Keratinocyte (primary cell): ENCODE results near the gene ABCC11. TPM values are rescaled to one million over a fixed set of nuclear protein-coding genes. Genes with fewer than 3 reads are reported as not detected.

Source experiments
- DNase-seq: peaks from one replicate; pipeline ENCODE4 v3.0.0-alpha.2; 2011; ENCODE audit warnings: low read depth, missing footprints, low spot score
- FAIRE-seq: peaks from 2 replicates; lab custom pipeline; 2011; peaks lifted over from hg19 to GRCh38; lab: Jason Lieb, UNC
- H2AFZ ChIP-seq: 2 replicates; pipeline ENCODE4 v1.6.0; 2012; ENCODE audit warnings: low read length, control low read depth, inconsistent platforms; ENCODE audit not compliant: control insufficient read depth
- H3K27ac ChIP-seq: 2 replicates; pipeline ENCODE4 v1.5.1; 2011; ENCODE audit warnings: low read length; ENCODE audit not compliant: control insufficient read depth, insufficient read depth
- H3K27me3 ChIP-seq: 3 replicates; pipeline ENCODE4 v1.6.0; 2011; ENCODE audit warnings: low read length; ENCODE audit not compliant: control insufficient read depth, insufficient read depth; ENCODE audit errors: extremely low read depth
- H3K36me3 ChIP-seq, 2 experiments: 2 replicates in 1 of 2; 3 replicates in 1 of 2; pipeline ENCODE4 v1.5.1; 2011; ENCODE audit warnings: low read length in 2 of 2, mild to moderate bottlenecking in 1 of 2; ENCODE audit not compliant: control insufficient read depth in 2 of 2, insufficient read depth in 2 of 2; ENCODE audit errors: extremely low read depth in 1 of 2
- H3K4me1 ChIP-seq: 3 replicates; pipeline ENCODE4 v1.5.1; 2011; ENCODE audit warnings: low read length; ENCODE audit not compliant: control insufficient read depth, insufficient read depth; ENCODE audit errors: extremely low read depth
- H3K4me2 ChIP-seq: 3 replicates; pipeline ENCODE4 v1.6.0; 2011; ENCODE audit warnings: low read depth, low read length; ENCODE audit not compliant: control insufficient read depth, insufficient read depth; ENCODE audit errors: extremely low read depth
- H3K4me3 ChIP-seq, 3 experiments: fragments of 200-600 bp in 1 of 3; sonication (generic) in 1 of 3; 2 replicates in 2 of 3; 3 replicates in 1 of 3; pipeline ENCODE4 v1.5.1; 2011 to 2016; ENCODE audit warnings: low read length in 3 of 3, mild to moderate bottlenecking in 3 of 3, control low read depth in 2 of 3, inconsistent platforms in 1 of 3, low read depth in 1 of 3, mixed read lengths in 1 of 3, mixed run types in 1 of 3, moderate library complexity in 1 of 3; ENCODE audit not compliant: control insufficient read depth in 2 of 3, insufficient read depth in 2 of 3; ENCODE audit errors: extremely low read depth in 1 of 3
- H3K79me2 ChIP-seq: 2 replicates; pipeline ENCODE4 v1.6.0; 2012; ENCODE audit warnings: low read length; ENCODE audit not compliant: control insufficient read depth, insufficient read depth
- H3K9ac ChIP-seq: 3 replicates; pipeline ENCODE4 v1.6.0; 2011; ENCODE audit warnings: low read length; ENCODE audit not compliant: control insufficient read depth, insufficient read depth; ENCODE audit errors: extremely low read depth
- H3K9me1 ChIP-seq: 3 replicates; pipeline ENCODE4 v1.6.0; 2011; ENCODE audit warnings: low read length; ENCODE audit not compliant: control insufficient read depth, insufficient read depth; ENCODE audit errors: extremely low read depth
- H3K9me3 ChIP-seq: 2 replicates; pipeline ENCODE4 v1.5.1; 2012; ENCODE audit warnings: low read depth, low read length; ENCODE audit not compliant: control insufficient read depth
- H4K20me1 ChIP-seq: 3 replicates; pipeline ENCODE4 v1.6.0; 2011; ENCODE audit warnings: low read length; ENCODE audit not compliant: control insufficient read depth, insufficient read depth; ENCODE audit errors: extremely low read depth
- EZH2 ChIP-seq: IDR thresholded peaks from one replicate; pipeline ENCODE4 v1.6.1; 2012; ENCODE audit warnings: inconsistent platforms, mild to moderate bottlenecking, low read length, moderate library complexity
- dilution Hi-C: fragments of 300-500 bp; cut with MboI; formaldehyde crosslinking; loops from one replicate; pipeline ENCODE4 v1.7.0; 2020; ENCODE audit warnings: low sequenced_read_pairs; ENCODE audit not compliant: extremely low pct_ligation_motif_present
- polyA plus RNA-seq, 5 experiments: library from polyadenylated mRNA; depleted of rRNA in 3 of 5; stranded (reverse) in 3 of 5; stranded (forward) in 1 of 5; unstranded in 1 of 5; fragments of >200 nt; gene quantifications; 1 replicate in 1 of 5; 2 replicates in 3 of 5; 3 replicates in 1 of 5; pipeline versions ENCODE4 v1.2.1 to v1.2.3, GENCODE V29; 2011 to 2012; ENCODE audit warnings: missing spikeins in 2 of 5, low read depth in 1 of 5, low replicate concordance in 1 of 5
- TF ChIP-seq, protein P1 (sequence below), 3 experiments: IDR thresholded peaks in 1 of 3; conservative IDR thresholded peaks in 1 of 3; optimal IDR thresholded peaks in 1 of 3; 2 replicates in 2 of 3; 3 replicates in 1 of 3; pipeline versions ENCODE3 to v1.5.1; 2011; ENCODE audit warnings: low read length in 3 of 3, mild to moderate bottlenecking in 3 of 3, moderate library complexity in 2 of 3, control low read depth in 1 of 3, inconsistent platforms in 1 of 3; ENCODE audit not compliant: insufficient read depth in 2 of 3; ENCODE audit errors: extremely low read depth in 1 of 3

Gene ABCC11
- polyA plus RNA-seq, 1 donor (not counting 4 experiments of a cell fraction or from before 2014, with no cell fraction given): 0.33 TPM

DNA sequence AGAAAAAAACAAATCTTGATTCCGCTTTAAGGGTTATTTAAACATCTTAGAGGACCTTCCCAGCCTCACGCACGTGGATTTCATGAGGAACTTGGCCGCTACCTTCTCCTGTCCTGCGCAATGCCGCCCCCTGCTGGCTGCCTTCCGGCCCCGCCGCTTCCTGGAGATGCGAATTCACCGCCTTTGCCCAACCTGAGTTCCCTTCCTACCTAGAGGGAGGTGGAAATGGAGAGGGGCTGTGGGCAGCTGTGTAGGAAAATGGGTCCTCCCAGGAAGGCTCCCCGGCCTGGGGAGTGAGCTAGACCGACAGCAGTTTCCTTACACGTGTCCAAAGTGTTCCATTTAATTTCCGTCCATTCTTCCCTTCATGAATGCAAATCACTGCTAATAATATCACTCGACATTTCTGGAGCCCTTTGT is 90.5 kb downstream of the ABCC11 start:
- no peaks in the 10 kb centered on the region for H4K20me1 ChIP-seq
- H3K27me3 ChIP-seq: peaks cover 4% of the 10 kb centered on the region
- H2AFZ ChIP-seq: no peak overlapping the region
- TF ChIP-seq EZH2: no peak
- TF ChIP-seq, protein P1, sequence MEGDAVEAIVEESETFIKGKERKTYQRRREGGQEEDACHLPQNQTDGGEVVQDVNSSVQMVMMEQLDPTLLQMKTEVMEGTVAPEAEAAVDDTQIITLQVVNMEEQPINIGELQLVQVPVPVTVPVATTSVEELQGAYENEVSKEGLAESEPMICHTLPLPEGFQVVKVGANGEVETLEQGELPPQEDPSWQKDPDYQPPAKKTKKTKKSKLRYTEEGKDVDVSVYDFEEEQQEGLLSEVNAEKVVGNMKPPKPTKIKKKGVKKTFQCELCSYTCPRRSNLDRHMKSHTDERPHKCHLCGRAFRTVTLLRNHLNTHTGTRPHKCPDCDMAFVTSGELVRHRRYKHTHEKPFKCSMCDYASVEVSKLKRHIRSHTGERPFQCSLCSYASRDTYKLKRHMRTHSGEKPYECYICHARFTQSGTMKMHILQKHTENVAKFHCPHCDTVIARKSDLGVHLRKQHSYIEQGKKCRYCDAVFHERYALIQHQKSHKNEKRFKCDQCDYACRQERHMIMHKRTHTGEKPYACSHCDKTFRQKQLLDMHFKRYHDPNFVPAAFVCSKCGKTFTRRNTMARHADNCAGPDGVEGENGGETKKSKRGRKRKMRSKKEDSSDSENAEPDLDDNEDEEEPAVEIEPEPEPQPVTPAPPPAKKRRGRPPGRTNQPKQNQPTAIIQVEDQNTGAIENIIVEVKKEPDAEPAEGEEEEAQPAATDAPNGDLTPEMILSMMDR (optimal IDR thresholded peaks at IDR 0.05 in 1 of 3, IDR thresholded peaks at IDR 0.05 in 1 of 3, conservative IDR thresholded peaks at IDR 0.05 in 1 of 3; ENCODE audit: extremely low read depth in 1 of 3, insufficient read depth in 2 of 3, low read length in 3 of 3): peak; percentile 96 to 98 (median 97)
- FAIRE-seq (peak; percentile 9), DNase-seq (peak; percentile 35)
- H3K27ac ChIP-seq: no peak overlapping the region
- H3K79me2 ChIP-seq: no peaks in the 10 kb centered on the region
- dilution Hi-C loops: no loop called here
- H3K9me1 ChIP-seq: no peaks in the 10 kb centered on the region
- H3K9me3 ChIP-seq: no peaks in the 10 kb centered on the region
- no peaks in the 10 kb centered on the region for H3K36me3 ChIP-seq
- H3K4me3 ChIP-seq: no peak overlapping the region
- H3K4me2 ChIP-seq: no peak overlapping the region
- H3K9ac ChIP-seq: no peak overlapping the region
- H3K4me1 ChIP-seq: peaks cover 8% of the 10 kb centered on the region

DNA sequence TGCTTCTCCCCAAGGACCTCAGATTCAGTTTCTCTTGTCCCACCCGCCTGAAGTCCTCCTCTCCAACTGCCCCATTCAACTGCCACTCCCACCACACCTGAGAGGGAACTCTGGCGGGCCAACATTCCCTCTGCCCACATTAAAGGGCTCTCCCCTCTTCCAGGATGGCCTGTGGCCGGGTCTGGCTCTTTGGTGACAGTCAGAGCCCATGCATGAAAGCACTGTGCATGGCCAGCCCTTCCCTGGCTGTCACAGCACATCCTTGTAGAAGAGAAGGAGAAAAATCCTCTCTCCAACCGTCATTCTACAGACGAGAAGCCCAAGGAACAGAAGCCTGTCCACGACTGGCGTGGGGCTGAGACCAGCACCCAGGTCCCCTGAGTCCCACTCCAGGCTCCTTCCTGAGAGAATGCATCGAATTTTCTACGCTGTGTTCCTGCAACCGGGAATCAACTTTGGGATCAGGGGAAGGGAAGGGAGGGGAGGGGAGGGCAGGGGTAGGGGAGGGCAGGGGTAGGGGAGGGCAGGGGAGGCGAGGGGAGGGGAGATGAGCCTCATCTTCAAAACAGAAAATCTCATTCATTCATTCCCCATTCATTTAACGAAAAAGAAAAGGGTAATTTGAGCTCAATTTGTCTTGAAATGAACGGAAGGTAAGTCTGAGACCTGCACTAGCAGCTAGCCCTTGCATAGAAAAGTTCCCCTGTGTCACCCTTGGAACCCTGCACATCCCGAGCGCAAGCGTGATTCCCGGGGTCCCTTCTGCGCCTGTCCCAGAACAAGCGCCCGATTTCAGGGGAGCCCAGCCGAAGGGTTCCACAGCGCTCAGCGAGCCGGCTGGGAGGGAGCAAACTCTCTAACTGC is 91.2 kb downstream of the ABCC11 start, which contains the start of gene ABCC12:
TSS of gene ABCC12 (minus strand) at position 68 of the 864 bp plus-strand sequence. CDS start 9,569 bp downstream, outside the sequence.
- Histone ChIP-seq H3K27ac (no peak within 1 kb of the TSS), H3K9ac (no peak within 1 kb of the TSS), H3K9me1 (no peaks in the 10 kb centered on the region), H4K20me1 (no peaks in the 10 kb centered on the region), H3K4me1 (peaks cover 8% of the 10 kb centered on the region), H3K79me2 (no peaks in the 10 kb centered on the region), H3K9me3 (no peaks in the 10 kb centered on the region), H3K4me2 (no peak within 1 kb of the TSS), H3K36me3 (no peaks in the 10 kb centered on the region), H2AFZ (no peak within 1 kb of the TSS), H3K4me3 (no peak within 1 kb of the TSS), H3K27me3 (peaks cover 4% of the 10 kb centered on the region)
- no peak for TF ChIP-seq EZH2
- TF ChIP-seq, protein P1 (optimal IDR thresholded peaks at IDR 0.05 in 1 of 3, IDR thresholded peaks at IDR 0.05 in 1 of 3, conservative IDR thresholded peaks at IDR 0.05 in 1 of 3; ENCODE audit: extremely low read depth in 1 of 3, insufficient read depth in 2 of 3, low read length in 3 of 3): no peak
- FAIRE-seq (no peak), DNase-seq (no peak)
- dilution Hi-C loops: no loop called here
